Bronchial epithelial cell (primary cell): Measurements from ENCODE around the gene PTH2. TPM values are rescaled to one million over a fixed set of nuclear protein-coding genes. Genes with fewer than 3 reads are reported as not detected.

Experiments
- DNase-seq: peaks from one replicate; pipeline ENCODE4 v3.0.0-alpha.2; 2010; ENCODE audit warnings: low read depth
- FAIRE-seq: peaks from 2 replicates; lab custom pipeline; 2011; peaks lifted over from hg19 to GRCh38; lab: Jason Lieb, UNC
- H3K27me3 ChIP-seq: 2 replicates; pipeline ENCODE4 v1.5.1; 2011; ENCODE audit warnings: low read length; ENCODE audit not compliant: control insufficient read depth, insufficient read depth
- H3K36me3 ChIP-seq: 2 replicates; pipeline ENCODE4 v1.5.1; 2011; ENCODE audit warnings: low read length; ENCODE audit not compliant: control insufficient read depth, insufficient read depth
- H3K4me3 ChIP-seq: 2 replicates; pipeline ENCODE4 v1.5.1; 2011; ENCODE audit warnings: mild to moderate bottlenecking, low read depth, low read length, control low read depth
- CTCF ChIP-seq: IDR thresholded peaks from 2 replicates; pipeline ENCODE4 v1.5.1; 2011; ENCODE audit warnings: mild to moderate bottlenecking, moderate library complexity, low read length, control low read depth, inconsistent platforms; ENCODE audit not compliant: insufficient read depth, severe bottlenecking
- total RNA-seq: library from RNA; depleted of rRNA; stranded (reverse); fragments of >200 nt; gene quantifications from 2 replicates; pipeline ENCODE4 v1.2.1, GENCODE V29; 2014

Gene PTH2
- total RNA-seq, 1 donor from 2014 or later, result not detected

DNA sequence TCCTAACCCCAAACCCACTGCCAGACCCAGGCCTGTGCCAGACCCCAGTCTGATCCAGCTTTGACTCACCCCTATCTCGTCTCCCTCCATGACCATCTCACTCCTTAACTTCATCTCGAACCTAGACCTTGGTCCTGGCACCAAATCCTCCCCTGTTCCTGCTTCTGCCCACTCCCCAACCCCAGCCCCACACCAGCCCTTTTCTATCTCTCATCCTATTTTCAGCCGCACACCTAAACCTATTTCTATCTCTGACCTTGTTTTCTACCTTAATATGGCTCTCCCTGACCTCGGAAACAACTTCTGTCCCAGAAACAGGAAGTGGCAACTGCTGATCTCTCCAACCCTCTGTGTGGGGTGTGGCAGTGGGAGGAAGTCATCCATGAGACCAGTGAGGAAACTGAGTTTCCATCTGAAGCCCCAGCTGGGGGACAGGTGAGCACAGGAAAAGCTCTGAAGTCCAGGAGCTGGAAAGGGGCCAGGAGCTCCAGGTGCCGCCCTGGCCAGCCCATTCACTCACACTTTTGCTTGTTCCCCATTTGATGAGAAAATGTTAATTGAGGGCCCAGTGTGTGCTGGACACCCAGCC is 13.7 kb downstream of the PTH2 start:
- TF ChIP-seq CTCF, result no peak
- no peaks in the 10 kb centered on the region for H3K27me3 ChIP-seq
- FAIRE-seq (no peak), DNase-seq (no peak)
- H3K4me3 ChIP-seq, result no peak overlapping the region
- H3K36me3 ChIP-seq, result no peaks in the 10 kb centered on the region

GRCh38 chr19:49408816-49409440 is 14.3 kb downstream of the PTH2 start:
- Histone ChIP-seq H3K27me3 (no peaks in the 10 kb centered on the region), H3K36me3 (no peaks in the 10 kb centered on the region), H3K4me3 (no peak overlapping the region)
- FAIRE-seq (no peak), DNase-seq (peak; percentile 35)
- no peak for TF ChIP-seq CTCF

DNA sequence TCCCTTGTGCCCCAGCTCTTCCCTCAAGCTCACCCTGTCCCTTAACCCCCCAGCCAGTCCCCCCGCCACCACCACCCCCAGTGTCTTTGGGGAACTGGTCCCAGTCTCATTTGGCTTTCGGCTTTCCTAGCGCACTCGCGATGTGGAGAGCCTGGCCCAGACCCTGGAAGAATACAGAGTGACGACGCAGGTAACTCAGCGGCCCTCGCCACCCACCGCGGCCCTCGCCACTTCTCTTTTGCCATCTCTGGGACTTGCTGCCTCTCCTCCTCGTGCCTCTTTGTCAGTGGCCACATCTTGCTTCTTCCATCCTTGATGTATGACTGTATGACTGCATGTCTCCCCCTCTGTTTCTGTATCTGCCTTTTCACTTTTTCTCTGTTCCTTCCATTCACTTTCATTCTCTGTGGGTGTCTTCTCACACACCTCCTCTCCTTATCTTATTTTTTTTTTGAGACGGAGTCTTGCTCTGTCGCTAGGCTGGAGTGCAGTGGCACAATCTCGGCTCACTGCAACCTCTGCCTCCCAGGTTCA is 15.7 kb downstream of the PTH2 start:
- no peaks in the 10 kb centered on the region for H3K27me3 ChIP-seq
- no peak for TF ChIP-seq CTCF
- no peak overlapping the region for H3K4me3 ChIP-seq
- no peak for DNase-seq
- no peaks in the 10 kb centered on the region for H3K36me3 ChIP-seq
- no peak for FAIRE-seq

DNA sequence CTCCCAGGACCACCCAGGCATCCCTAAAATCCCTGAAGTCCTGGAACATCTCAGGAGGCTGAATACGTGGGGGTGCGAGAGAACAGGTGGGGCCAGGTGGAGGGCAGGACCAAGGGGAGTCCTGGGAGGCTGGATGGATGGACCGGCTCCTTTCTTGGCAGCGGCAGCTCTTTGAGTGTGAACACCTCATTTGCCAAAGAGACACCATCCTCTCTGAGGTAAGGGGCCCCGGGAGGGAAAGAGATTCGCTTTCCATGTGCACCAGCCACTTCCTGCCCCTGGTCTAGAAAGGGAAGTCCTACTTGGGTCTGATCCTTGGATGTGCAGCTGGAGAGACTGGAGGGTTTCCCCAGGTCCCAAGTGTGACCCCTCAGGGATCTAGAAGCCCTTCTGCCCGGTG is 16.2 kb downstream of the PTH2 start:
- no peak overlapping the region for H3K4me3 ChIP-seq
- no peaks in the 10 kb centered on the region for H3K36me3 ChIP-seq
- FAIRE-seq, result no peak
- no peaks in the 10 kb centered on the region for H3K27me3 ChIP-seq
- DNase-seq, result no peak
- no peak for TF ChIP-seq CTCF

DNA sequence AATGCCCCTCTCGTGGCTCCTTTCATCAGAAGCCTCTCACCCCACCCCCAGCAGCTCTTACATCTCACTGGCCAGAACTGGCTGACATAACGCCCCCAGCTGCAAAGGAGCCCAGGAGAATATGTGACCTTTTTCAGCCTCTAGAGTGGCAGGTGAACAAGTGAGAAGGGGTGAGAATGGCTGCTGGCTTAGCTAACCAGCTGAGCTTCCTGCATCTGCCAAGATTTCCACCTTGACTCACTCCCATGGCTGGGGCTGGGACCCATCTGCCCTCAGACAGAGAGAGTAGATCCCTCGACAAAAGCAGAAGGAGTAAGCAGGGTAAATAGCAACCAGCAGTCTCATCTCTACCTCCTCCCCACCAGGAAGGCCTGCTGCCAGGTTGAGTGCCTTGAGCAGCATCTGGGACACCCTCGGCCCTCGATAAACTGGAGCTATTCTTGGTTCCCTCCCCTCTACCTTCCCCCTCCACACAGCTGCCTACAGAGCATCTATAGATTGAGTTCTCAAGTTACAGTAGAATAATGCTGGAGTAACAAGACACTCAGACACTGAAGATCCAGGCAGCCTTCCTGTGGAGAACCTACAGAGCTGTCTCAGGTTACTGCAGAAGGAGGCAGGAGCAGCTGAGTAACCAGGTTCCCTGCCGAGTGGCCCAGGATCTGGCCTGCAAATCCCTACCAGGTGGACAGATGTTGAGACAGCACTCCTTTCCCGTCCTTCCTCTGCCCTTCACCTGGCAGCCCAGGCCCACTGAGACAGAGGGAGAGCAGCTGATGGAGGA is 19.6 kb downstream of the PTH2 start:
- Histone ChIP-seq H3K27me3 (no peaks in the 10 kb centered on the region), H3K4me3 (no peak overlapping the region), H3K36me3 (no peaks in the 10 kb centered on the region)
- DNase-seq (no peak), FAIRE-seq (peak; percentile 97)
- no peak for TF ChIP-seq CTCF
